ENCODE data around the gene SLC1A1. TPM values are rescaled to one million over a fixed set of nuclear protein-coding genes. Genes with fewer than 3 reads are reported as not detected.

The SLC1A1 gene
- total RNA-seq, 2 experiments from 2014 or later, result 0.11 to 0.14 TPM

- H3K4me1 ChIP-seq (ENCODE audit: insufficient read depth, low read length), result no peaks in the 10 kb centered on the region
- CTCF ChIA-PET, result no interaction called here
- Mint-ChIP-seq H3K4me3 (no peak overlapping the region), H3K36me3 (ENCODE audit: low read depth) (no peaks in the 10 kb centered on the region), H3K9me3 (peaks cover 4% of the 10 kb centered on the region), H3K27ac (no peak overlapping the region), H3K27me3 (peaks cover 5% of the 10 kb centered on the region), H3K4me1 (ENCODE audit: low read depth) (peaks cover 4% of the 10 kb centered on the region)
- intact Hi-C loops (cut with DNase I, micrococcal nuclease), result no loop called here
- H3K27me3 ChIP-seq (ENCODE audit: control insufficient read depth in 1 of 2, insufficient read depth in 2 of 2, low read length in 2 of 2), result no peaks in the 10 kb centered on the region
- H3K36me3 ChIP-seq (ENCODE audit: insufficient read depth, low read length), result no peaks in the 10 kb centered on the region
- H3K27ac ChIP-seq (ENCODE audit: low read depth in 1 of 2, low read length in 2 of 2), result no peak overlapping the region
- ATAC-seq (ENCODE audit: poor library complexity) (no peak), DNase-seq (no peak)
- no peak for TF ChIP-seq CTCF (IDR thresholded peaks at IDR 0.05)
- no peak overlapping the region for H3K4me3 ChIP-seq (ENCODE audit: low read length)
- POLR2A ChIA-PET, result no interaction called here
- no peaks in the 10 kb centered on the region for H3K9me3 ChIP-seq (ENCODE audit: control insufficient read depth in 1 of 2, insufficient read depth in 1 of 2, low read length in 2 of 2)
These were observed 28.8 kb upstream of the SLC1A1 start for GRCh38 chr9:4461437-4461836.

GRCh38 chr9:4463824-4464223 lies 26.4 kb upstream of the SLC1A1 start:
- Histone ChIP-seq H3K36me3 (ENCODE audit: insufficient read depth, low read length) (no peaks in the 10 kb centered on the region), H3K27ac (ENCODE audit: low read depth in 1 of 2, low read length in 2 of 2) (no peak overlapping the region), H3K4me1 (ENCODE audit: insufficient read depth, low read length) (peaks cover 2% of the 10 kb centered on the region), H3K27me3 (ENCODE audit: control insufficient read depth in 1 of 2, insufficient read depth in 2 of 2, low read length in 2 of 2) (peaks cover 0 to 2% of the 10 kb centered on the region in 2 experiments), H3K4me3 (ENCODE audit: low read length) (no peak overlapping the region), H3K9me3 (ENCODE audit: control insufficient read depth in 1 of 2, insufficient read depth in 1 of 2, low read length in 2 of 2) (peaks cover 0 to 6% of the 10 kb centered on the region in 2 experiments)
- H3K4me3 Mint-ChIP-seq, result no peak overlapping the region
- POLR2A ChIA-PET, result no interaction called here
- DNase-seq, result no peak
- intact Hi-C loops (cut with DNase I, micrococcal nuclease), result no loop called here
- ATAC-seq (ENCODE audit: poor library complexity), result no peak
- CTCF ChIA-PET, result no interaction called here
- no peaks in the 10 kb centered on the region for H3K36me3 Mint-ChIP-seq (ENCODE audit: low read depth)
- H3K4me1 Mint-ChIP-seq (ENCODE audit: low read depth), result peaks cover 4% of the 10 kb centered on the region
- no peak overlapping the region for H3K27ac Mint-ChIP-seq
- H3K27me3 Mint-ChIP-seq, result peaks cover 4% of the 10 kb centered on the region
- H3K9me3 Mint-ChIP-seq, result peaks cover 4% of the 10 kb centered on the region
- TF ChIP-seq CTCF (IDR thresholded peaks at IDR 0.05), result no peak

GRCh38 chr9:4464911-4465513 lies 25.3 kb upstream of the SLC1A1 start:
- ChIA-PET POLR2A (interaction anchor here (0.6 kb wide), 1 partner anchor 89 kb away, joined by 4 read pairs; no protein-coding TSS in a partner anchor), CTCF (no interaction called here)
- Histone ChIP-seq H3K4me3 (ENCODE audit: low read length) (no peak overlapping the region), H3K27me3 (ENCODE audit: control insufficient read depth in 1 of 2, insufficient read depth in 2 of 2, low read length in 2 of 2) (peaks cover 0 to 2% of the 10 kb centered on the region in 2 experiments), H3K4me1 (ENCODE audit: insufficient read depth, low read length) (peaks cover 2% of the 10 kb centered on the region), H3K36me3 (ENCODE audit: insufficient read depth, low read length) (no peaks in the 10 kb centered on the region), H3K27ac (ENCODE audit: low read depth in 1 of 2, low read length in 2 of 2) (no peak overlapping the region), H3K9me3 (ENCODE audit: control insufficient read depth in 1 of 2, insufficient read depth in 1 of 2, low read length in 2 of 2) (peaks cover 0 to 6% of the 10 kb centered on the region in 2 experiments)
- no peak for ATAC-seq (ENCODE audit: poor library complexity)
- Mint-ChIP-seq H3K27me3 (no peaks in the 10 kb centered on the region), H3K4me1 (ENCODE audit: low read depth) (peaks cover 4% of the 10 kb centered on the region), H3K4me3 (no peak overlapping the region), H3K36me3 (ENCODE audit: low read depth) (no peaks in the 10 kb centered on the region), H3K9me3 (peaks cover 11% of the 10 kb centered on the region), H3K27ac (no peak overlapping the region)
- no peak for TF ChIP-seq CTCF (IDR thresholded peaks at IDR 0.05)
- intact Hi-C loops (cut with DNase I, micrococcal nuclease), result no loop called here
- no peak for DNase-seq
